ENCODE data around the gene MSTN. TPM values are rescaled to one million over a fixed set of nuclear protein-coding genes. Genes with fewer than 3 reads are reported as not detected.

Gene MSTN
- total and polyA plus RNA-seq, 3 donors from 2014 or later = 0.19 to 0.76 (median 0.24) TPM

DNA sequence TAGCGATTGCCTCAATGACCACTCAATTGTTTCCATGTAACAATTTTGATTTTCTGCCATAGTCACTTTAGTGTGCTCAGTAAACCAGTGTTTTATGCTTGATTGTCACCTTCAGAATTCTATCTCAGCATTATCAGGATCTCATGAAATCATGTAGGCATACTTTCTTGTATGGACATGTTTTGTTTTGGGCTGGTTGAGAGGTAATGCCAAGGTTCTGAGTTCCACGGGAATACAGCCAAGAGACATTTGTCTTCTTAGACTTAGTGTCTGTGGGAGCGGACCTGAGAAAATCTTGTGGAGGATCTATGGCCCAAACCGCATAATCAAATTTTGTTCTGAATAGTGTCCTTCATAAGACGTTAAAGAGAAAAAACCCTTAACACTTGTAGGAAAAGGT is 10.2 kb downstream of the MSTN start:
- Histone ChIP-seq H3K36me3 (ENCODE audit: low read depth, missing control alignments) (no peaks in the 10 kb centered on the region), H3K4me3 (no peak overlapping the region), H3K4me1 (no peaks in the 10 kb centered on the region), H3K27me3 (no peaks in the 10 kb centered on the region), H3K9me3 (no peaks in the 10 kb centered on the region), H3K27ac (no peak overlapping the region)
- intact Hi-C loops (cut with DNase I; ENCODE audit: low total_unique reads) = no loop called here
- 92 to 96% methylated on average over 5 of the region's 5 CpGs for WGBS, 2 donors
- TF ChIP-seq POLR2A (IDR thresholded peaks at IDR 0.05) = no peak
- TF ChIP-seq, protein P1, sequence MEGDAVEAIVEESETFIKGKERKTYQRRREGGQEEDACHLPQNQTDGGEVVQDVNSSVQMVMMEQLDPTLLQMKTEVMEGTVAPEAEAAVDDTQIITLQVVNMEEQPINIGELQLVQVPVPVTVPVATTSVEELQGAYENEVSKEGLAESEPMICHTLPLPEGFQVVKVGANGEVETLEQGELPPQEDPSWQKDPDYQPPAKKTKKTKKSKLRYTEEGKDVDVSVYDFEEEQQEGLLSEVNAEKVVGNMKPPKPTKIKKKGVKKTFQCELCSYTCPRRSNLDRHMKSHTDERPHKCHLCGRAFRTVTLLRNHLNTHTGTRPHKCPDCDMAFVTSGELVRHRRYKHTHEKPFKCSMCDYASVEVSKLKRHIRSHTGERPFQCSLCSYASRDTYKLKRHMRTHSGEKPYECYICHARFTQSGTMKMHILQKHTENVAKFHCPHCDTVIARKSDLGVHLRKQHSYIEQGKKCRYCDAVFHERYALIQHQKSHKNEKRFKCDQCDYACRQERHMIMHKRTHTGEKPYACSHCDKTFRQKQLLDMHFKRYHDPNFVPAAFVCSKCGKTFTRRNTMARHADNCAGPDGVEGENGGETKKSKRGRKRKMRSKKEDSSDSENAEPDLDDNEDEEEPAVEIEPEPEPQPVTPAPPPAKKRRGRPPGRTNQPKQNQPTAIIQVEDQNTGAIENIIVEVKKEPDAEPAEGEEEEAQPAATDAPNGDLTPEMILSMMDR (IDR thresholded peaks at IDR 0.05) = no peak
- DNase-seq = no peak

DNA sequence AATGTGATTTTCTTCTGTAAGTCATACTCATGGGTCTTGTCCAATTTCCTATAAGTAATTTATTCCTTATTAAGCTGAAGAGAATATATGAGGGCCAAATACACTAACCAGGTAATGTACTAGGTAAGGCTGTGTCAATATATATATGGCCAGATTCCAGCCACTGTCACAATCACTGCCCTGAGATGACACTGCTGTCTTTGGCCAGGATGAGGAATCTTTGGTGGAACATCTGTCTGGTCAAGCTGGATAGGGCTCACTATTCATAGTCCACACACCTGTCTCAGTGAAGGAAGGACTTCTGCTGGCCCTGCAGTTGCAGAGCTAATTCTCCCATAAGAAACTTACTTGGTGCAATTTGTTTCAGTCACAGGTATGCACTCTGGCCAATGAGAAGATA is 11.3 kb downstream of the MSTN start:
- intact Hi-C loops (cut with DNase I; ENCODE audit: low total_unique reads) = no loop called here
- no peaks in the 10 kb centered on the region for H3K9me3 ChIP-seq
- no peak for DNase-seq
- TF ChIP-seq POLR2A (IDR thresholded peaks at IDR 0.05) = no peak
- TF ChIP-seq, protein P1 (IDR thresholded peaks at IDR 0.05) = no peak
- H3K36me3 ChIP-seq (ENCODE audit: low read depth, missing control alignments) = no peaks in the 10 kb centered on the region
- no peak overlapping the region for H3K27ac ChIP-seq
- no peaks in the 10 kb centered on the region for H3K4me1 ChIP-seq
- no peaks in the 10 kb centered on the region for H3K27me3 ChIP-seq
- H3K4me3 ChIP-seq = no peak overlapping the region

DNA sequence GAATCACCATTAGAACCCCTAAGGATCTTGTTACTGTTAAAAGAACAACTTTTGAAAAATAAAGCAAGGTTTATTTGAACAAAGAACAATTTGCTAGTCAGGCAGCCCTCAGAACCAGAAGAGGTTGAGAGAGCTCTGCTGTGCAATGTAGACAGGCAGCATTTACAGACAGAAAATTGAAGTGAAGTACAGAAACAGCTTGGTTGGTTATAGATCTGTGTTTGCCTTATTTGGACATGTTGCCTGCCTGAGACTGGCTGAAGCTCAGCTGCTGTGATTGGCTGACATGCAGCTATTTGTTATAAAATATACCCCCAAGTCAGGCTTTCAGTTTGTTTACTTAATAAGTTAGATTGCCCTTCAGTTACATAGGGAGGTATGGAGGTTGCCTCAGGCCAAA is 12.5 kb downstream of the MSTN start:
- DNase-seq = no peak
- Histone ChIP-seq H3K36me3 (ENCODE audit: low read depth, missing control alignments) (no peaks in the 10 kb centered on the region), H3K27ac (no peak overlapping the region), H3K9me3 (no peaks in the 10 kb centered on the region), H3K4me3 (no peak overlapping the region), H3K27me3 (no peaks in the 10 kb centered on the region), H3K4me1 (no peaks in the 10 kb centered on the region)
- intact Hi-C loops (cut with DNase I; ENCODE audit: low total_unique reads) = no loop called here
- TF ChIP-seq, protein P1 (IDR thresholded peaks at IDR 0.05) = no peak
- TF ChIP-seq POLR2A (IDR thresholded peaks at IDR 0.05) = no peak

DNA sequence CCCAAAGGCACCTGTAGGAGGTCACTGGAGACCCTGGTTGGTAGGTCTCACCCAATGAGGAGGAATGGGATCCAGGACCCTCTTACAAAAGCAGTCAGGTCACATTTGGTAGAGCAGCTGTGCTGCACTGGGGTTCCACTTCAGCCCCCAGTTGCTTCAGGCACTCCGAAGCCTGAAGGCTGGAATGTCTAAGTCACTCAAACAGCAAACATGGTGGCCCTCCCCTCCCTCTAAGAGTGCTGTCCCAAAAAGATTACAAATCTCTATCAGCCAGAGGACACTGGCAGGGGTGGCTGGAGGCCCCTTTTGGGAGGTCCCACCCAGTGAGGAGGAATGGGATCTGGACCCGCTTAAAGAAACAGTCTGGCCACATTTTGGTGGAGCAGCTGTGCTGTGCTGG is 17.7 kb downstream of the MSTN start:
- no peak overlapping the region for H3K27ac ChIP-seq
- H3K36me3 ChIP-seq (ENCODE audit: low read depth, missing control alignments) = no peaks in the 10 kb centered on the region
- no peaks in the 10 kb centered on the region for H3K9me3 ChIP-seq
- no peak for DNase-seq
- no peaks in the 10 kb centered on the region for H3K27me3 ChIP-seq
- intact Hi-C loops (cut with DNase I; ENCODE audit: low total_unique reads) = no loop called here
- no peak overlapping the region for H3K4me3 ChIP-seq
- TF ChIP-seq, protein P1 (IDR thresholded peaks at IDR 0.05) = no peak
- TF ChIP-seq POLR2A (IDR thresholded peaks at IDR 0.05) = no peak
- no peaks in the 10 kb centered on the region for H3K4me1 ChIP-seq
- WGBS, 2 donors = 92 to 100% methylated on average over 1 to 2 of the region's 2 CpGs

DNA sequence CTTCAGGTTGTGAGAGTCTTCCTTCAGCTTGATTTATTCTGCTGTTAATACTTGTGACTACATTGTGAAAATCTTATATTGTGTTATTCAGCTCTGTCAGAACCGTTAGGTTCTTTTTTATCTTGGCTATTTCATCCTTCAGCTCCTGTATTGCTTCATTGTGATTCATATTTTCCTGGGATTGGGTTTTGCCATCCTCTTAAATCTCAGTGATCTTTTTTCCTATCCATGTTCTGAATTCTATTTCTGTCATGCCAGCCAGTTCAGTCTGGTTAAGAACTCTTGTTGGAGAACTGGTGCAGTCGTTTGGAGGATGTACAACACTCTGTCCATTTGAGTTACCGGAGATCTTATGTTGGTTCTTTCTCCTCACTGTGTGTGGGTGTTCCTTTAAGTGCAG is 19.1 kb downstream of the MSTN start:
- intact Hi-C loops (cut with DNase I; ENCODE audit: low total_unique reads) = no loop called here
- Histone ChIP-seq H3K9me3 (no peaks in the 10 kb centered on the region), H3K4me1 (no peaks in the 10 kb centered on the region), H3K36me3 (ENCODE audit: low read depth, missing control alignments) (no peaks in the 10 kb centered on the region), H3K4me3 (no peak overlapping the region), H3K27ac (no peak overlapping the region), H3K27me3 (no peaks in the 10 kb centered on the region)
- no peak for DNase-seq
- no peak for TF ChIP-seq POLR2A (IDR thresholded peaks at IDR 0.05)
- TF ChIP-seq, protein P1 (IDR thresholded peaks at IDR 0.05) = no peak
- WGBS, 2 donors = 87 to 96% methylated on average over 3 of the region's 3 CpGs
